ENCODE data around the gene SUPT20H.
"Not testable (repeated sequence)": the region's sequence is repeated elsewhere in the genome, so short reads cannot be mapped to it uniquely, and the experiment has no call there.

Gene SUPT20H

DNA sequence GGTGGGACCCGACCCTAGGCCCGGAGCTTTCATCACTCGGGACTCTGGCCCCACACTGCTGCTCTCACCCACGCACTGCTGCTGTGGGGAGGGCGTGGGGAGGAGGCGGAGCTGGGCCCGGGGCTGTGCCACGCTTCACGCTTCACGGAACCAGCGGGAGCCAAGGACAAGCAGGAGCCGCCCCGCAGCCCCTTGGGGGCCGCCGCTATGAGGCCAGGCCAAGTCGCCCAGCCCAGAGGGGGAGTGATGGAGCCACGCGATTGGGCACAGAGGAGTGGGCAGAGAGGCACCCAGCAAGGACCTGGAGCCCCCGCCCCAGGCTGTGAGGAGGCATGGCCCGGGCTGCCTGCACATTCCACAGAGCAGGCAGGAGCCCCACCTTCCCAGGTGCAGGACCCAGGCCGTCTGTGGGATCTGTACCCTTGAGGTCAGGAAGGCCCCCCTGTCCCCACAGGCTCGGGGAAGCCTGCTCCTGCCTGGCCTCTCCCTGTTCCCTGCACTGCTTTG, 10.2 kb upstream of the SUPT20H start:
- DNase-seq, result peak in 1 of 2 experiments; percentile 33

GRCh38 chr13:37068962-37069361, 9.5 kb upstream of the SUPT20H start:
- DNase-seq, result peak in 1 of 2 experiments; percentile 17

DNA sequence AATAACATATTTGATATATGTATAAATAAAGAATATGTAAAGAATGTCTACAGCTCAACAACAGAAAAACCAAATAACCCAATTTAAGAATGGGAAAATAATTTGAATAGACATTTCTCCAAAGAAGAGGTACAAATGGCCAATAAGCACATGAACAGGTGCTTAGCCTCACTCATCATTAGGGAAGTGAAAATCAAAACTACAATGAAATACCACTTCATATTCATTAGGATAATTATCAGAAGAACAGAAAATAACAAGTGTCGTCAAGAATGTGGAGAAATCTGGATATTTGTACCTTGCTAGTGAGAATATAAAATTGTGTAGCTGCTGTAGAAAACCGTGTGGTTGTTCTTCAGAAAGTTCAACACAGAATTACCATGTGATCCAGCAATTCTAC, 8.4 kb upstream of the SUPT20H start:
- DNase-seq, result no peak

DNA sequence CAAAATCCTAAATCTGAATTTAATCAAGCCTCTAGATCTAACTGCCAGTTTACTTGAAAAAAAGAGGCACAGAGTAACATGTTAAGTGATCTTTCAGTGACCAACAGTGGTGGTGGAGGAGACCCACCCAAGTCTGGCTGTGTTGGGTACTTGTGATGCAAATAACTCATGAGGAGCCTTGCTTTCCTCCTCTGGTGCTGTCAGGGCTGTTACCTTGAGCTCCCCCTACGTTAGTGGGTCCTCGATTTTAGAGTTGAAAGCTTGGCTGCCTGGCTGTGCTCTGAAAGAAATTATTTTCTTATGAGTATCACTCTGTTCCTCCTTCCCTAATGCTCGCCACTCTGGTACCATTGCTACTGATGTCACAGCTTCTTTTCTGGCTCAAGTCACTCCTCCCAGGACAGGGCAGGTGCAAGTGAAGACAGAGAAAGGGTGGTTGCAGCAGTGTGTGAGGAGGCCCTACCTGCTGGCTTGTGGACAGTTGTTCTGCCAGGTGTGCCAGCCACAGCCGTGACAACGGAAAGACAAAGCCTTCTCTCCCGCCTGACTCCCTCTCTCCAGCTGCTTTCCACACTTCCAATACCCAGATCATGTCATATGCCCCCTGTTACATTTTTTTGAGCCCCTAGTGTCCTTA, 6.5 kb upstream of the SUPT20H start:
- DNase-seq, result no peak

DNA sequence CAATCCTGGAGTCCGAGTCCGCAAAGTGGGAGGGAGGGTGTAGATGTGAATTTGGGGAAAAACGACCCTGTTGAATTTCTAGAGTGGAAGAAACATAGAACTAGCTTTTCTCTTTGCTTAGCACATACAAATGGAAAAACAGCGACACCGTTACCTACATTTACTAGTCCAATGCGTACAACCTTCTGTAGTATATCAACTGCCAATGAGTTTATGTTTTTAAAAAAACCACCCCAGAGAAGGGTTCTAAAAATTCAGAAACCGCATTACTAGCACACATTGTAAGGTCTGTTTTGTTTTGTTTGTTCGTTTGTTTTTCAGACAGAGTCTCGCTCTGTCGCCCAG, 332 bp upstream of the SUPT20H start:
- no peak for DNase-seq

DNA sequence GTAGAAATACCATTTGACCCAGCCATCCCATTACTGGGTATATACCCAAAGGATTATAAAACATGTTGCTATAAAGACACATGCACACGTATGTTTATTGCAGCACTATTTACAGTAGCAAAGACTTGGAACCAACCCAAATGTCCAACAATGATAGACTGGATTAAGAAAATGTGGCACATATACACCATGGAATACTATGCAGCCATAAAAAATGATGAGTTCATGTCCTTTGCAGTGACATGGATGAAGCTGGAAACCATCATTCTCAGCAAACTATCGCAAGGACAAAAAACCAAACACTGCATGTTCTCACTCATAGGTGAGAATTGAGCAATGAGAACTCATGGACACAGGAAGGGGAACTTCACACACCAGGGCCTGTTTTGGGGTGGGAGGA, 3.3 kb downstream of the SUPT20H start:
- not testable (repeated sequence) for DNase-seq

- not testable (repeated sequence) for DNase-seq
Measured at GRCh38 chr13:37053111-37053510, 6.4 kb downstream of the SUPT20H start.

DNA sequence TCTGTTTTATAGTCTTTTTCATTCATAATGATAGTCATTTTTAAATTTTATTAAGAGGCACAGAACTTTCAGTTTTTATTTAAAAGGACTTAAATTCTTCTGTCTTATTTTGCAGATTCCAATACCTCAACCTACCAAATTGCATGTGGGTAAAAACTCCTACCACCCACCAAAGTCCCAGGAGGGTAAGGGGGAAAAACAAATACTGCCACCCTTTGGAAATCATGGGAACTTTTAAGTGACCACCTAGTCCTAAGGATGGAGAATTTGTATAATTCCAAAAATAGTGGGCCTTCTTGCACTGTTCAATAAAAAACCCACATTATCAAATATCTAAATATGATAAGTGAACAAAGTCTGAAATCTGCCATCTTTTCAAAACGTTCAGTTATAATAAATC, 9.7 kb downstream of the SUPT20H start:
- DNase-seq, result no peak

DNA sequence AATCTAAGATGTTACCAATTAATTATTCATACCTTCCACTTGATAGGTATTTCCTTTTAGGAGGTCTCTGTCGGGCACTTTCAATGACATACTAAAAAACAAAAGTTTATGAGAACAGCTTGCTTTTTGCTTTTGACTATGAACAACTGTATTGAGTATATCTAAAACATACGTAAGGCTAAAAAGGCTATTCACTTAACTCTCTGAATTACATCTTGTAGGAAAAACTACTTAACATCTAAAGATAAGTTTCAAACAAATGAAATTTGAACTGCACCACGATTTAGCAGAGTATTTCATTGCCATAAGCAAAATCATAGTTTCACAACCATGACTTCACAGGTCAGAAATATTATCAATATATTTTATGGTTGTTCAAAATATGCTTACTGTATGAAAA, 11.6 kb downstream of the SUPT20H start:
- DNase-seq, result no peak

DNA sequence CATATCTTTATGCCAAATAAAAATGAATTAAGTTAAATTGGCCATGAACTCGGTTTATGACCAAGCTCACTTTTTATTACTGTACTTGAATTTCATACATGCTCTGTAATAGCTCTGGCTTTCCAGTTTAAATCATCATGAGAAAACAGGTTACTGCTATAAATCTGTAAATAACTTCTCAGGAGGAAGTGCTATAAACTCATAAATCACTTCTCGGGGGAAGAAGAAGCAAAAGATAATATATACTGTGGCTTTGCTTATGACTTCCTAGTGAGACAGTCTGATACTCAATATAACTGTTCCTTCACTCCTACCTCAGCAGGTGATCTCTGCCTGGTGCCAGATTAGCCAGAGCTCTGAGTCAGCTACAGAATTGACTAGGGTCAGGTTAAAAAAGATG, 12.5 kb downstream of the SUPT20H start:
- DNase-seq, result no peak

DNA sequence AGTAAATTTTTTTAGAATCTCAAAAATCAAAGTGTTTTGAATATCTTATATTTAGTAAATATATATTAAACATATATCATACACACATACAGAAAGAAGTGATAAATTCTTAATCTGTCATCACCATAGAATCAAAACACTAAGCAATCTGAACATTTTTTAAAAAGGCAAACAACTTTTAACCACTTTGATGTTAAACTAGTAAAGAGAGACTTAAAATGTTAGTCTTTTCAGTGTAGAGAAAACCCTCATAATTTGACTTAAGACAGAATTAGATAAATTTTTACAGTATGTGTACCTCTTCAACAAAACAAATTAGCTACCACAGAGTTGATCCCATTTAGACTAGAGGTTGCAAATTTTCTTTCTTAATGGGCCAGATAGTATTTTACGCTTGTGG, 13.4 kb downstream of the SUPT20H start:
- DNase-seq, result no peak

- DNase-seq, result no peak
Measured at GRCh38 chr13:37040789-37041188, 18.7 kb downstream of the SUPT20H start.

DNA sequence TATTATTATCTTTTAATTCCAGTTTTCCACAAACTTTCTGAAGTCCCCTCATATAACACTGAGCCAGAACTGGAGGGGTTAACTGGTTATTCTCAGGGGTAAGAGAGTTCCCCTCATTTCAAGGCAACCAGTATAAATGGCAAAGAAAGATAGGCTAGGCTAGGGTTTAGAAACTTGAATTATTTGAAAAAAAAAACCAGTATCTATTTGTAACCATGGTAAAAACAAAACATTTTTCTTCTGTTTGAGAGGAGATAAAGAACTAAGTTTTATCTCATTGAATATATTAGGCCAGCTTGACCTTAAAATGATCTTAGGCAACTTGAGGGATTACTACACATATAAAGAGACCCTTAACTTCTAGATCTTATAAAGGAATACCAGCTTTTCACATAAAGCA, 19.6 kb downstream of the SUPT20H start:
- DNase-seq, result no peak

- no peak for DNase-seq
Measured at GRCh38 chr13:37037241-37037640, 22.2 kb downstream of the SUPT20H start.

DNA sequence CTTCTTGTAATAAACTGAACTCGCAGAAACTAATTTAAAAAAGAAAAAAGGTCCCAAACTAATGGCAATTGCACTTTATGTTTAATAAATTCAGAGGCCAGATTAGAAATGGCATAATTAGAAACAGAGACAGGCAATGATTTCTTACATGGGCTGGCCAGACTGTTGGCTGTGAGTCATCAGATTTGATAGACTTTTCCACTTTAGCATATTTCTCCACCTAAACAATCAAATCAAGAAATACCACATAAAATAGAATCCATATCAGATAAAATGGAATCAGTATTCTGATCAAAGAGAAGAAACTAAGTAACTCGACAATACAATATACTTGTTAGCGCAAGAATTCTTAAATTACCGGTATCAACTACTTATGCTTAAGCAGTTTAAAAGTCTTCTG, 29.9 kb downstream of the SUPT20H start:
- no peak for DNase-seq

- no peak for DNase-seq
Measured at GRCh38 chr13:37027639-37028038, 31.8 kb downstream of the SUPT20H start.

GRCh38 chr13:37026771-37027170, 32.7 kb downstream of the SUPT20H start:
- no peak for DNase-seq

DNA sequence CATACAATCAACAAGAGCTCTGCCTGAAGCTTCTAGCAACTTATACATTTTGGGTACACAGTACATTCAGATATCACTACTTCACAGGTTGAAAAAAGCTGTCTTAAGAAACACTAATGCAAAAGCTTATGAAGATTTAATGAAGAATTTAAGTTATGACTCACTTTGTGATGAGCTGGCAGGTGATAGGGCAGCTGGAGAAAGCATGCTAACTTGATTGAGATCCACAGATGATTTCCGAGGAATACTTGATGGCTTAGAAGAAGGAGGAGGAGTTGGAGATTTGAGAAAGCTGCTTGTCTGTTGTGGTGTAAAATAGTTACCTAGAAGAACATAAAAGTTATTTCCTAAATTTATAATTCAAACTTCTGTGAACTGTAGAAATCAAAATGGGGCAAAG, 35.6 kb downstream of the SUPT20H start:
- no peak for DNase-seq

DNA sequence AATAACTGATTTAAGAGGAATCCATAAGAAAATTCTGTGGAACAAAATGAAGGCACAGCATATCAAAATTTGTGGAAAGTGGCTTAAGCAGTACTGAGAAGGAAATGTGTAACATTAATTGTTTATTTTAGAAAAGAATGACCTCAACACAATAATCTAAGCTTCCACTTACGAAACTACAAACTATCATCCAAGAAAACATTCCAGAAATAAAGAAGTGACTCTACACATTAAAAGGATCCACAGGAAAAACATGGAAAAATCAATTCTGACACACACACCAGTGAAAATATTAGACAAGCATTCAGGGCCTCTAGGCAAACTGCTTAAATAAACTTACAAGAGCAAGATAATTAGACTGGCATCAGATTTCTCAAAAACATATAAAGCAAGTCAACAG, 44.9 kb downstream of the SUPT20H start:
- no peak for DNase-seq

- DNase-seq, result no peak
Measured at GRCh38 chr13:37011788-37012187, 47.7 kb downstream of the SUPT20H start.

GRCh38 chr13:37011002-37011401, 48.5 kb downstream of the SUPT20H start:
- no peak for DNase-seq

DNA sequence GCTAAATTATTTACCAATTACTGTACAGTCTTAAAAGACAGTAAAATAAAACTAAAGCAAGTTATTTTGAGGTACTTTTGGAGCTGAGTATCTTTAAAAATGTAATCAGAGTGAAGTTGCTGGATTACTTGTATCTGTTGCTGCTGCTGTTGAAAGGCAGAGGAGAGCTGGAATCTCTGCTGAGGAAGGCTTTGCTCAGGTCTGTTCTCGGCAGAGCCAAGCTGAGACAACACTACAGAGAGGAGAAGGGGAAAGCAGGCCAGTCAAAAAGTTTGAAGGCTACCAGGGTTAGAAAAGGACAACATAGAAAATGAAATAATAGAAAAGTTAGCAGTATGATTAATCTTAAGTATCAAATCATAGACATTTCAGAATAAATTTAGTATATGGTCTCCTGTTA, 49.1 kb downstream of the SUPT20H start:
- DNase-seq, result no peak

DNA sequence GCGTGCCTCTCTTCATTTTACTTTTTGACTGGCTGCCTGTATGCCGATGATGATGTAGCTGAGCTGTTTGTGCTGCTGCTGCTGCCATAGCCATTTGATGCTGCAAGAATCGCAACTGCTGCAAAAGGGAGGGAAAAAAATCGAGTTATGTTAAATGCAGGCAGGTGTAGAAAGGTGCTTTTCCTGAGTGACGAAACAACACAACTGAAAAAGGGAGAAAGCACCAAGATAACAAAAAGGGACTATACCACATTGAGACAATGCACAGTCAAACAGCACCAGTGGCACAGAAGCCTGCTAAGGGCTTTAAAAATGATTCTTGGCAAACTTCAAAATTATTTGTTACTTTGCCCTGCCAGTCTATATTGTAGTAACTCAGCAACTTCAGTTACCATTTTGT, 49.8 kb downstream of the SUPT20H start:
- no peak for DNase-seq

- DNase-seq, result no peak
Measured at GRCh38 chr13:37001921-37002250, 57.6 kb downstream of the SUPT20H start.

GRCh38 chr13:36999054-36999714, 60.3 kb downstream of the SUPT20H start, which contains the start of gene ALG5:
TSS of gene ALG5 (minus strand) at chr13:36999340. CDS start at chr13:36999300, 40 bp downstream.
- peak; percentile 87 to 96 for DNase-seq

Data from NCI-H526 (cell line).